BE2C (cell line): Measurements from ENCODE around the gene ATP8B3.

Source experiments
- DNase-seq: peaks from one replicate; pipeline ENCODE4 v3.0.0-alpha.2; 2020
- H3K27me3 ChIP-seq: fragments of 250-450 bp; sonication (Bioruptor Pico); 2 replicates; pipeline ENCODE4 v1.5.1; 2020; ENCODE audit warnings: mild to moderate bottlenecking
- H3K36me3 ChIP-seq: fragments of 250-450 bp; sonication (Bioruptor Pico); 2 replicates; pipeline ENCODE4 v1.5.1; 2020; ENCODE audit warnings: mild to moderate bottlenecking
- H3K4me1 ChIP-seq: fragments of 250-450 bp; sonication (Bioruptor Pico); 2 replicates; pipeline ENCODE4 v1.5.1; 2020
- H3K4me3 ChIP-seq: 2 replicates; pipeline ENCODE4 v1.5.1; 2011; ENCODE audit warnings: low read depth, low read length
- H3K9me3 ChIP-seq: fragments of 250-450 bp; sonication (Bioruptor Pico); 2 replicates; pipeline ENCODE4 v1.5.1; 2020
- TF ChIP-seq, protein P1 (sequence below): IDR thresholded peaks from 2 replicates; pipeline ENCODE4 v1.5.1; 2012; ENCODE audit warnings: mild to moderate bottlenecking, low read depth, low read length

Gene ATP8B3

DNA sequence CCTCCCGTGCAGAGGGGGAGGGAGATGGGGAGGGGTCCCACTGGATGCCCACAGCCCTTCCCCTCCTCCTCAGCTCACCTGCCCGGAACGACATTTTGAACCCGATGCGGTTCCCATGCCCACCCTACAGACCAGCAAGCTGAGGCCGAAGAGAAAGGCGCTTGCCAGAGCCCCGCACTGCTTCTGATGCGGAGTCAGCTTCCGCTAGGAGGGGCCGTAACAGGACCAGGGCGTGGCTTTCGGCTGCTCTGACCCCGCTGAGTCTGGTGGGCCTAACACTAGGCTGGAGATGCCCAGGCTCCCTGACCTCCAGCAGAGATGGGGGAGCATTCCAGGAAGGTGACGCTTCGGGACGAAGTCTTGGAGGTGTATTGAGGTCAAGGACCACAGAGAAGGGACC is 52.1 kb downstream of the ATP8B3 start:
- TF ChIP-seq, protein P1, sequence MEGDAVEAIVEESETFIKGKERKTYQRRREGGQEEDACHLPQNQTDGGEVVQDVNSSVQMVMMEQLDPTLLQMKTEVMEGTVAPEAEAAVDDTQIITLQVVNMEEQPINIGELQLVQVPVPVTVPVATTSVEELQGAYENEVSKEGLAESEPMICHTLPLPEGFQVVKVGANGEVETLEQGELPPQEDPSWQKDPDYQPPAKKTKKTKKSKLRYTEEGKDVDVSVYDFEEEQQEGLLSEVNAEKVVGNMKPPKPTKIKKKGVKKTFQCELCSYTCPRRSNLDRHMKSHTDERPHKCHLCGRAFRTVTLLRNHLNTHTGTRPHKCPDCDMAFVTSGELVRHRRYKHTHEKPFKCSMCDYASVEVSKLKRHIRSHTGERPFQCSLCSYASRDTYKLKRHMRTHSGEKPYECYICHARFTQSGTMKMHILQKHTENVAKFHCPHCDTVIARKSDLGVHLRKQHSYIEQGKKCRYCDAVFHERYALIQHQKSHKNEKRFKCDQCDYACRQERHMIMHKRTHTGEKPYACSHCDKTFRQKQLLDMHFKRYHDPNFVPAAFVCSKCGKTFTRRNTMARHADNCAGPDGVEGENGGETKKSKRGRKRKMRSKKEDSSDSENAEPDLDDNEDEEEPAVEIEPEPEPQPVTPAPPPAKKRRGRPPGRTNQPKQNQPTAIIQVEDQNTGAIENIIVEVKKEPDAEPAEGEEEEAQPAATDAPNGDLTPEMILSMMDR, result no peak
- H3K27me3 ChIP-seq, result peaks cover 98% of the 10 kb centered on the region

DNA sequence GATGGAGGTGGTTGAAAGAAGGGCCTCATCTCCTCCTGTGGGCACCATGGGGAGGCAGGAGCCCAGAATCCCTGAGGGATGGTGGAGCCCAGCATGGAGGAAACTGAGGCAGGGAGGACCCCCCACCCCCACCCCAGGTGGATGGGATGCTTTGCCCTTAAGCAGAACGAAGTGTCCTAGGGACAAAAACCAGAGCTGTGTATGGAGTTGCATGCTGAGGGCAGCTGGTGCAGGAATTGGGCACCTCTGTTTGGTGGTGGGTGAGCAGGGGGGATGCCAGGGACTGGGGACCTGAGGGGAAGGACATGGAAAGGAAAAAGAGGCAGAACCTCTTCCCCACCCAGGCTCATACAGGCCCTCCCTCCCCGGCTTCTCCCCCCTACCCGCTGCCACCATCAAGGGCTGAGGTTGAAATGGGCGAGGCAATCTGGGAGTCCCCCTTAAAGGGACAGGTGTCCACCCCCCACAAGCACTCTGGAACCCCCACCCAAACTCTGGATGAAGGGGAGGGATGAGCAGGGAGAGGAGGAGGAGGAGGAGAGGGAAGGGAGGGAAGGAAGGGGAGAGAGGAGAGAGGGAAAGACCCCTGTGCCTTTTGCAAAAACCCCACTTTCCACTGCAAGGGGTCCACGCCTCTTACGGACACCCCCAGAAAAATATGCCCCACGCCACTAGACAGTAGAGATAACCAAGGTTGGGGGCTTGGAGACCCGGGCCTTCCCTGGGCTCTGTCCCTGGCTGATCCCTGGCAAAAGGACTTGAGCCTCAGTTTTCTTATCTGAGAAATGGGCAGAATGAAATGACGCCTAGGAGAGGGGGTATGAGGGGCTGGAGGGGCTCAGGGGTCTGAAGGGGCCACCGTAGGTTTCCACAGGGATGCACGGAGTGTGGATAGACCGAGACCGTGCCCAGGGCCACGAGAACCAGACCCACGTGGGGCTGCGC is 52.8 kb downstream of the ATP8B3 start:
- no peaks in the 10 kb centered on the region for H3K36me3 ChIP-seq

More for the DNA sequence above, 52.1 kb downstream of the ATP8B3 start:
- Histone ChIP-seq H3K4me1 (no peaks in the 10 kb centered on the region), H3K4me3 (no peak overlapping the region), H3K9me3 (no peaks in the 10 kb centered on the region), H3K36me3 (no peaks in the 10 kb centered on the region)
- DNase-seq, result no peak

DNA sequence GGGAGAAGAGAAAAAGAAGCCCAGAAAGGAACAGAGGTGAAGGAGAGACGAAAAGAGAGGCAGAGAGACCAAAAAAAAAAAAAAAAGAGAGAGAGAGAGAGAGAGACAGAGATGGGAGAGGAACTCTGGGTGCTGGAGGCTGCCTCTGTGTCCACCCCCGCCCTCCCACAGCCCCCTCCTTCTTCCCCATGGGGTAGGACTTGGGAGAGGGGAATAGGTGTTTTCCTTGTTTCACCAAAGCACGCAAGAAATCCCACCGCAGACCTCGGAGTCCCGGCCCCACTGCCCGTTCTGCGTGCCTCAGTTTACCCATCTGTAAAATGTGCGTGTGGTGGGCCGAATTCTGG is 53.9 kb downstream of the ATP8B3 start:
- no peak for DNase-seq
- Histone ChIP-seq H3K9me3 (no peaks in the 10 kb centered on the region), H3K4me1 (no peaks in the 10 kb centered on the region), H3K4me3 (no peak overlapping the region), H3K27me3 (peaks cover 96% of the 10 kb centered on the region), H3K36me3 (no peaks in the 10 kb centered on the region)
- TF ChIP-seq, protein P1, result no peak

More for the DNA sequence above, 52.8 kb downstream of the ATP8B3 start:
- TF ChIP-seq, protein P1, result no peak
- Histone ChIP-seq H3K27me3 (peaks cover 97% of the 10 kb centered on the region), H3K4me1 (no peaks in the 10 kb centered on the region), H3K9me3 (no peaks in the 10 kb centered on the region), H3K4me3 (no peak overlapping the region)
- DNase-seq, result no peak

DNA sequence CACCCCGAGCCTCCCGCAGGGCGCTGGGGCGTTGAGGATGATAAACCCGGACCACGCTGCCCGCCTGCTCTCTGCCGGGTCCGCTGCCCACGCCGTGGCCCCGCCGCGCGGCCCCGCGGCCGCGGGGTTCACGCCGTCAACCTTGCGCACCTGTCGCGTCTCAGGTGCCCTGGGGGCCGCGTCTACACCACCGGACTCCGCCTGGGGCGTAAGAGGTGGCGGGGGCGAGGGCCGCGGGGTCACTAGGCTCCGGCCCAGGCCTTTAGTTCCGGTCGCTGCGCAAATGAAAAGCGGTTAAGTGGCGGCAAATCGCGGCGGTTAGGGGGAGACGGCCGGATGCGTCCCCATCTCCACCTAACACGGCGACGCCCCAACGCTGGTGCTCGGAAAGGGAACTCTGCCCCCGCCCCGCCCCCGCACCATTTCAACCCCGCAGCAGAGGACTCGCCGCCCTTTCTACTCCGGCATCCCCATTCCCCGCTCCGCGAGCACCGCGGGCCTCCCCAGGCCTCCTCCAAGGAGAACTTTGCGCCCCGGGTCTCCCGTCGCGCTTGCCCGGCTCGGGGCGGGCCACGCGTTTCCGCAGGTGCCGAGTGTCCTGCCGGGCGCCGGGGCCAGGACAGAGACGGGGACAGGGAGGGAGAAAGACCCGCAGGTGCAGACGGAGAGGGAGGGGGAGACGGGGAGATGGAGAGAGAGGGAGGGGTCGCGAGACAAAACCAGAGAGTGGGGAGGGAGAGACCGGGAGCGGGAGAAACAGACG is 54.4 kb downstream of the ATP8B3 start:
- Histone ChIP-seq H3K27me3 (peaks cover 96% of the 10 kb centered on the region), H3K4me3 (no peak overlapping the region), H3K4me1 (no peaks in the 10 kb centered on the region), H3K9me3 (no peaks in the 10 kb centered on the region), H3K36me3 (no peaks in the 10 kb centered on the region)
- no peak for DNase-seq
- TF ChIP-seq, protein P1, result no peak

DNA sequence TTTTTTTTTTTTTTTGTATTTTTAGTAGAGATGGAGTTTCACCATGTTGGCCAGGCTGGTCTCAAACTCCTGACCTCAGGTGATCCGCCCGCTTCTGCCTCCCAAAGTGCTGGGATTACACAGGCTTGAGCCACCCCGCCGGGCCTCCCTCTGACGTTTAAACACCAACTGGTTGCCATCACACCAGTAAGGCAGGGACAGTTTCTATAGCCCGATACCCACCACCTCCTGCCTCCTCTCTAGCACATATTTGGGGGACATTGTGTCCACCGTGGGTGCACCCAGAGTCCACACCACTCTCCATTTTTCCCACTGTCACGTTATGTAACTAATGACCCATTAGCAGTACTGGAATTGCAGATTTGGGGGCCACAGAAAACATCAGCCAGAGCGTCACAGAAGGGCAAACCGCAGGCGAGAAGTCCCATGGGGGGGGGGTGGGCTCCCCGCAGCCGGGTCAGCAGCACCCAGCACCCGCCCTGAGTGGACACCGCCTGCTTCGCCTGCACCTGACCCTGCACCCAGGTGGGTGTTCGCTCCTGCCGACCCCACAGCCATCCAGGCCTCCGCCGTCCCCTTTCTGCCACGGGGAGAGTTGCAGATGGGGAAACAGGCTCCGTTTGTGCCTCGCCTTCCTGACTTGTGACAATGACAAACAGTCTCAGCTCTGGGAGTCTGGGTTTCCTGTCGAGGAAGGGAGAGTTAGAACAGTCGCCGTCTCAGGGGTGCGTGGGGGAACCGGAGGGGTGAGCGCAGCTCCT is 55.2 kb downstream of the ATP8B3 start:
- Histone ChIP-seq H3K36me3 (no peaks in the 10 kb centered on the region), H3K4me3 (no peak overlapping the region), H3K27me3 (peaks cover 96% of the 10 kb centered on the region), H3K9me3 (no peaks in the 10 kb centered on the region), H3K4me1 (no peaks in the 10 kb centered on the region)
- no peak for DNase-seq
- TF ChIP-seq, protein P1, result no peak
